ENCODE data around the gene UGP2. TPM values are rescaled to one million over a fixed set of nuclear protein-coding genes. Genes with fewer than 3 reads are reported as not detected.

UGP2 gene
- total and polyA plus RNA-seq, 2 of the 8 experiments (the other 6 are each of a cell fraction or from before 2014, with no cell fraction given): 278 to 956 TPM

- peak overlapping the region; percentile 73 to 94 for H3K4me2 ChIP-seq (ENCODE audit: insufficient read depth in 1 of 2, low read depth in 2 of 2, low read length in 2 of 2)
- H3K4me1 ChIP-seq (replicated peaks in 1 of 4; ENCODE audit: control insufficient read depth in 3 of 4, insufficient read depth in 4 of 4, low read length in 3 of 4): peaks cover 18 to 45% (median 25%) of the 10 kb centered on the region in 4 experiments
- H3K23ac ChIP-seq (ENCODE audit: insufficient read length): no peak overlapping the region
- peak overlapping the region; percentile 17 for H3K56ac ChIP-seq (replicated peaks; ENCODE audit: insufficient read length, low read depth, low read length)
- H3K79me1 ChIP-seq (ENCODE audit: low read depth, low read length): 0 out of 2 replicates have a peak, but pooled peaks cover 6% of the 10 kb centered on the region
- FAIRE-seq (peak; percentile 13), DNase-seq (ENCODE audit: low read depth in 1 of 2, low spot score in 2 of 2) (no peak)
- peak overlapping the region; percentile 88; the same call in 1 of the 2 replicates for H2BK5ac ChIP-seq (ENCODE audit: low read depth, low read length)
- POLR2A ChIA-PET (ENCODE audit: partially characterized antibody): interaction anchor here (0.7 to 17.8 kb wide), 9 partner anchors 8 to 265 kb away, joined by 3 to 297 read pairs (median 6); partner anchors contain the start of genes UGP2 and WDPCP
- peaks cover 48 to 100% of the 10 kb centered on the region in 2 experiments for H3K79me2 ChIP-seq (ENCODE audit: control insufficient read depth in 1 of 2, insufficient read depth in 2 of 2, low read length in 2 of 2)
- H4K8ac ChIP-seq (ENCODE audit: extremely low read depth, insufficient read depth, low read length): no peak overlapping the region
- no peak overlapping the region for H3K14ac ChIP-seq (ENCODE audit: insufficient read length)
- WGBS, 2 experiments (ENCODE audit: extremely low coverage in 1 of 2, insufficient coverage in 1 of 2, insufficient read length in 1 of 2, insufficient replicate concordance in 2 of 2, low coverage in 1 of 2, low lambda C conversion rate in 2 of 2, missing lambda C conversion rate in 1 of 2): 59% methylated on average over 4 of the region's 4 CpGs; no CpG with 5 or more reads in 1 of the 2 experiments
- no peaks in the 10 kb centered on the region for H3K9me3 ChIP-seq (ENCODE audit: insufficient read depth in 2 of 2, low read depth in 1 of 2, low read length in 1 of 2)
- H2BK120ac ChIP-seq (replicated peaks; ENCODE audit: low read depth, low read length): peak overlapping the region; percentile 7
- no peaks in the 10 kb centered on the region for H3K23me2 ChIP-seq (ENCODE audit: low read depth, low read length)
- peaks cover 8 to 15% of the 10 kb centered on the region in 2 experiments for H4K20me1 ChIP-seq (replicated peaks in 1 of 2; ENCODE audit: control insufficient read depth in 1 of 2, insufficient read depth in 2 of 2, low read length in 2 of 2)
- H4K91ac ChIP-seq (replicated peaks; ENCODE audit: insufficient read length, low read length): no peak overlapping the region
- H3K27ac ChIP-seq (ENCODE audit: low read depth, low read length): 0 out of 2 replicates have a peak overlapping the region, but pooled peaks have one; percentile 36
- no peak overlapping the region for H2AK5ac ChIP-seq (ENCODE audit: low read depth, low read length)
- H2BK12ac ChIP-seq (ENCODE audit: low read depth, low read length): peak overlapping the region; percentile 81; the same call in 1 of the 2 replicates
- peaks cover 18 to 75% (median 27%) of the 10 kb centered on the region in 4 experiments for H3K36me3 ChIP-seq (ENCODE audit: control insufficient read depth in 2 of 4, insufficient read depth in 4 of 4, low read length in 3 of 4)
- H3K4me3 ChIP-seq (ENCODE audit: extremely low read depth in 1 of 4, insufficient read depth in 2 of 4, low read depth in 3 of 4, low read length in 4 of 4): peak overlapping the region in 1 of 4 experiments; percentile 60; a peak in 2 of 8 replicates
- H2BK15ac ChIP-seq (ENCODE audit: low read length): no peak overlapping the region
- peak overlapping the region; percentile 69 for H3K4ac ChIP-seq (replicated peaks; ENCODE audit: insufficient read length, low read depth, low read length)
- no peaks in the 10 kb centered on the region for H3K27me3 ChIP-seq (replicated peaks in 1 of 4; ENCODE audit: control insufficient read depth in 3 of 4, extremely low read depth in 1 of 4, insufficient read depth in 3 of 4, low read length in 3 of 4)
- CTCF ChIA-PET (ENCODE audit: partially characterized antibody): interaction anchor here (0.9 to 5.0 kb wide), 5 partner anchors 11 to 155 kb away, joined by 3 to 31 read pairs (median 5); no protein-coding TSS in a partner anchor
- no peak overlapping the region for H2AFZ ChIP-seq (ENCODE audit: low read length)
- H3K18ac ChIP-seq (ENCODE audit: extremely low read depth, low read length): no peak overlapping the region; the same call in 1 of the 2 replicates
- no peak overlapping the region; the same call in 1 of the 2 replicates for H2BK20ac ChIP-seq (ENCODE audit: low read length)
- H4K5ac ChIP-seq (ENCODE audit: insufficient read length, low read depth, low read length): peak overlapping the region; percentile 88
- no peak for TF ChIP-seq CTBP2 (IDR thresholded peaks at IDR 0.05; ENCODE audit: borderline replicate concordance, insufficient read depth, insufficient read length, low read length)
- TF ChIP-seq RAD21 (IDR thresholded peaks at IDR 0.05 in 1 of 2, conservative IDR thresholded peaks at IDR 0.05 in 1 of 2; ENCODE audit: low read depth in 2 of 2, low read length in 2 of 2): peak in 1 of 2 experiments; percentile 45; a peak in 2 of 4 replicates
- H3K9ac ChIP-seq (replicated peaks in 1 of 4; ENCODE audit: extremely low read depth in 1 of 4, low read depth in 3 of 4, low read length in 3 of 4): peak overlapping the region in 1 of 4 experiments; percentile 44; a peak in 2 of 7 replicates
Measured at GRCh38 chr2:63853527-63854310, 12.0 kb downstream of the UGP2 start.

All from H1 (cell line).